NCI-H2081 treated with DMSO at 0.1 percent for 48 hours (cell line): ENCODE results near the gene POC5.

Experiments
- DNase-seq: peaks from one replicate; lab custom pipeline; 2025; lab: John Stamatoyannopoulos, UW

Gene POC5

GRCh38 chr5:75659791-75660450 lies 57.3 kb downstream of the POC5 start:
- DNase-seq, result no peak

- no peak for DNase-seq
Observed at GRCh38 chr5:75656311-75657003, 60.8 kb downstream of the POC5 start.

DNA sequence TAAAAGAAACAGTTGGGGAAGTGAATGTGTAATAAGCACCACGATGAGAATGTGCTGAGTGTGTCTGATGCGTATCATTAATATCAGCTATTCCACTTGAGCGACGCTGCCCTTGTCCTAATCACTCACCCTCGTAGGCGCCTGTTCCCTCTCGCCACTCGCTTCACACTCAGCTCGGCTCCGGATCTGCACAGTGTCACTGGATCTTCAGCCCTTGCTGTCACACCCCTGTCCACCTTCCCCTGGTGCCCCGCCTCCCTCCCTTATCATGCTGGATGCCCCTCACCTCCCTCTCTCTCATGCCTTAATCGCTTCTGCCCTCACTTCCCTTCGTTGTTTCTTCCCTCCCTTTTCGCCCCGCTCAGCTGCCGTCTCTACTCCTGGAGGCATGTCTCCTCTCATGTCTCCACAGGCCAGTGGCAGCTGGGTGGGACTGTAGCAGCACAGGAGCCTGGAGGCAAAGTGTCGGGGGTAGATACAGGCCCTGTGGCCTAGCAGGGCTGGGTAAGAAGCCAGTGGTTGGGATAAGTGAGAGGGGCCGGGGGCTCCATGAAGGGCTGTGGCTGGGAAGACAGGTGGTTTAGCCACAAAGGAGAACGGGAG lies 62.4 kb downstream of the POC5 start:
- no peak for DNase-seq

- no peak for DNase-seq
Observed at GRCh38 chr5:75653521-75653920, 63.7 kb downstream of the POC5 start.

GRCh38 chr5:75651575-75652238 lies 65.5 kb downstream of the POC5 start:
- DNase-seq, result no peak

GRCh38 chr5:75648712-75649111 lies 68.5 kb downstream of the POC5 start:
- no peak for DNase-seq

DNA sequence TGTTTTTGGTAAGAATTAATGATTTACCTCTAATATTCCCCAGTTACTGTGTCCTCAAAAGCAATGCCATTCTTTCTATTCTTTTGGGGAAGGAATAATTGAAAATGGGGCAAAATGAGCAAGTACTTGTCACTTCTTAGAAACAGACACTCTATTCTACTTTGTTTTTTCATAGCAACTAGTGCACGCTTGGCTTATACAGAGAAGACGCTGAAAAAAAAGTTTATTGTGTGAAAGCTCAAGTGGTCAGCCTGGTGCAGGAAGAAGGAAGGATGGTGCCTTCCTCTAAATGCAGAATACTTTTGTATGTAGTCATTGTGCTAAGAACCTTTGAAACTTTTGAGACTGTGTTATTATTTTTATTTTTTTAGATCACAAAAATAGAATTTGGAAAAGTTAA lies 76.4 kb downstream of the POC5 start:
- no peak for DNase-seq

- no peak for DNase-seq
Observed at GRCh38 chr5:75640395-75640794, 76.8 kb downstream of the POC5 start.

GRCh38 chr5:75639535-75640311 lies 77.5 kb downstream of the POC5 start:
- no peak for DNase-seq

- DNase-seq, result no peak
Observed at GRCh38 chr5:75637949-75638348, 79.3 kb downstream of the POC5 start.

- DNase-seq, result no peak
Observed at GRCh38 chr5:75632321-75632720, 84.9 kb downstream of the POC5 start.

DNA sequence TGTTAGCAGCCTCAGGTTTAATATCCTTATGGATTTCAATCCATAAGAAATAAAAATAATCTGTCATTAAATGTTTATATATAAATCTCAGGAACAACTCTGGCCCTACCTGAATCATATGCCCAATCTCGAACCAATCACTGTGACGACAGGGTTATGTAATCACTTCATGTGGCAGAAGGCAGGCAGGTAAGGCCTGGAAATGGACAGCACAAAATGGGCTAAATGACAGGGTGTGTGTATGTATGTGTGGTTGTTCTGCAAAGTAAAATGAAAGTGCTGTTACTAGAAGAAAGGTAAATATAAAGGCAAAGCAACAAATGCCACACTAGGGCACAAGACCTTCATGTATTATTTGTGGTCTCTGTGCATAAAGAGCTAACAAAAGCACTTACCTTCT lies 86.4 kb downstream of the POC5 start:
- DNase-seq, result no peak

DNA sequence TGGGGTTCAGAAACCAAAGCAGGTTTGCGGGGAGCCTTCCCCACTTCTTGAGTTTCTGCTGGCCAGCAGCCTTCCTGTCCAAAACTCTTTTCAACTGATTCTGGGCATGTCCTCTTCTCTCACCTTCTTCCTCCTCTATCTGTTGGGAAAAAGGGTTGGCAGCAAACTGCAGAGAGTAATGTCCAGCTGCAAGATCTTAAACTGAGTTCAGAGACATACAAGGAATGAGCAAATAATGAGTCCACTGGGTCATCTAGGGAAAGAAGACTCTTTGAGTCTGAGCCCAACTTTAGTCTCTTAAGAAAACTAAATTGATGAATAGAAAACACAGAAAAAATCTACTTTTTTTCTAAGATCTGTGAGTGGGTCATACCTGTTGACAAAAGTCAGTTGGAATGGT lies 89.4 kb downstream of the POC5 start:
- DNase-seq, result no peak

DNA sequence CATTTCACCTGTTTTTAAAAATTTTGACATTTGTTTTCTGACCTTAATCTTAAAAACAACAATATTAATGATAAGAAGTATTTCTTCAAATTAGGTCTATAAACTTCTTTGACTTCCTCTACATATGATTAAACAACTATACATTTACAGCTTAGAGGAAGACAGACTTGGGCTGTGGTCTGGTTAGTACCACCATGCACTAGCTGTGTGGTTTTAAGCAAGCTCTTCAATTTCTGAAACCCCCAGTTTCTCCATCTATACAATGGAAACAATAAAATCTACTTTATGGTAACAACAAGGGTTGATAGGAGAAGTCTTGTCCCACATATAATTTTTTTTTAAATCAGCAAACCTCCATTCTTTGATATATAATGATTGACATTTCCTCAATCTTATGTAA lies 90.3 kb downstream of the POC5 start:
- DNase-seq, result no peak
